ENCODE measurements around the gene FAM236A.
"Not testable (repeated sequence)": the region's sequence is repeated elsewhere in the genome, so short reads cannot be mapped to it uniquely, and the experiment has no call there.

Gene FAM236A

DNA sequence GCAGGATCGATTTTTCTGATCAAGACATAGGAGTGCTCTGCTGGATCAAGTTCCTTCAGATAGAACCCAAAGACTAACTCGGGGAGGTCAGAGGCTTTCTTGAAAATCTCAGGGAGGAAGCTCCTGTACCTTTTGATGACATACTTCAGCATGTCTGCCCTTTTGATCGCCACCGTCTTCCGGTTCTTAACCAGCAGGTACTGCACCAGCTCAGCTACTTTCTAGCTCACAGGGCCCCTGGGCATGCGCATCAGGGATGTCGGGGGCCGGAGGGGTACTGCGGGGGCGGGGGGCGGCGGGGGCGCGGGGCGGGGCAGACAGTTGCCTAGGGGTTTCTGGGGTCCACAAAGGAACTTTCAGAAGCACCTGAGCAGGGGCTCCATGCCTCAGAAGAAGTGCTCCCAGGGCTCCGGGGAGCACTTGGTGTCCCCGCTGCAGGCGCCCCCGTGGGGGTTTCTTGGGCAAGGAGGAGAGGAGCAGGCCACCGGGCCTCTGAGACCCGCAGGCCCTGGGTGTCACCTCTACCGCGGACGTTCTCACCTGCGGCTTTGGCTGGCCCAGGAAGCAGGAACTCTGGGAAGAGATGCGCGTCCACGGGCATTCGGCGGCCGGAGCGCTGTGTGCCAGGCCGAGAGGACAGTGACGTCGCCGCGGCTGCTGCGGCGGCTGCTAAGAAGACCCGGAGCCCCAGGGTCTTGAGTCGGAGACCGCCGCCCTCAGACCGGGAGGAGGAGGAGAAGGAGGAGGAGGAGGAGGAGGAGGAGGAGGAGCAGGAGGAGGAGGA lies 5.2 kb downstream of the FAM236A start:
- not testable (repeated sequence) for H3K4me2 ChIP-seq (ENCODE audit: insufficient read depth, low read length, poor library complexity, severe bottlenecking); DNase-seq (ENCODE audit: low spot score); H3K4me1 ChIP-seq (ENCODE audit: control insufficient read depth in 2 of 2, insufficient read depth in 1 of 2, low read depth in 1 of 2, low read length in 2 of 2); H2BK120ac ChIP-seq (ENCODE audit: low read depth, low read length); H4K8ac ChIP-seq (ENCODE audit: low read depth, low read length); H4K91ac ChIP-seq (ENCODE audit: low read depth, low read length, poor library complexity); H3K18ac ChIP-seq (ENCODE audit: low read length); H2AFZ ChIP-seq (ENCODE audit: low read length); H3K4me3 ChIP-seq (ENCODE audit: low read length in 2 of 2); H2BK12ac ChIP-seq (ENCODE audit: low read length); H3K27me3 ChIP-seq (ENCODE audit: control insufficient read depth in 3 of 3, insufficient read depth in 3 of 3, low read depth in 1 of 3, low read length in 3 of 3); H2BK5ac ChIP-seq (ENCODE audit: low read length); H3K4ac ChIP-seq (ENCODE audit: low read length); H3K9ac ChIP-seq (ENCODE audit: low read depth, low read length, poor library complexity); H3K23ac ChIP-seq (ENCODE audit: low read depth, low read length, poor library complexity); H3K9me3 ChIP-seq (replicated peaks in 1 of 2; ENCODE audit: control insufficient read depth in 2 of 2, insufficient read depth in 1 of 2, low read depth in 1 of 2, low read length in 2 of 2); H3K27ac ChIP-seq (replicated peaks; ENCODE audit: low read length); H2AK5ac ChIP-seq (ENCODE audit: low read depth, low read length); H3K14ac ChIP-seq (ENCODE audit: low read length); H3K36me3 ChIP-seq (replicated peaks in 1 of 2; ENCODE audit: control insufficient read depth in 2 of 2, insufficient read depth in 2 of 2, low read length in 2 of 2); H3K79me1 ChIP-seq (ENCODE audit: low read depth, low read length); H2BK15ac ChIP-seq (ENCODE audit: low read length)
- WGBS, 2 donors (ENCODE audit: extremely low coverage in 2 of 2, insufficient read length in 2 of 2, insufficient replicate concordance in 1 of 2): no CpG with 5 or more reads among the region's 44 CpGs

DNA sequence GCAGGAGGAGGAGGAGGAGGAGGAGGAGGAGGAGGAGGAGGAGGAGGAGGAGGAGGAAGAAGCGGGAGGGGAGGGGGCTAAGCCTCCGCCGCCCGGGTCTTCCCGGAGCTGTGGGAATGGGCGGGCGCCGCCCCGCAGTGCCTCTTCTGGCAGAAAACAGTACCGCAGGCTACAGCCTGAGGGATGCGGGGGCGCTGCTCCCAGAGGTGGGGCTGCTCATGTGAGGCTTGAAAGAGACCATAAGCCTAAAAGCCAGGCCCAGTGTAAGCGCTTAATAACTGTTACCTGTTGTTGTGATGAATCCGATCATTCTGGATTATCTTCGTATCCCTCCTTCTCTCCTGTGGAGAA lies 5.8 kb downstream of the FAM236A start, which contains the start of gene DMRTC1:
Gene DMRTC1 (minus strand): TSS at position 19 of the 351 bp plus-strand sequence. CDS start 68,143 bp downstream, outside the sequence.
- H2BK15ac ChIP-seq (ENCODE audit: low read length); H4K91ac ChIP-seq (ENCODE audit: low read depth, low read length, poor library complexity); H2AFZ ChIP-seq (ENCODE audit: low read length); H2BK120ac ChIP-seq (ENCODE audit: low read depth, low read length); DNase-seq (ENCODE audit: low spot score); H3K23ac ChIP-seq (ENCODE audit: low read depth, low read length, poor library complexity); H3K27ac ChIP-seq (replicated peaks; ENCODE audit: low read length); H3K14ac ChIP-seq (ENCODE audit: low read length); H2AK5ac ChIP-seq (ENCODE audit: low read depth, low read length); H2BK12ac ChIP-seq (ENCODE audit: low read length); H3K27me3 ChIP-seq (ENCODE audit: control insufficient read depth in 3 of 3, insufficient read depth in 3 of 3, low read depth in 1 of 3, low read length in 3 of 3); H4K8ac ChIP-seq (ENCODE audit: low read depth, low read length); H3K4me1 ChIP-seq (ENCODE audit: control insufficient read depth in 2 of 2, insufficient read depth in 1 of 2, low read depth in 1 of 2, low read length in 2 of 2); H3K9me3 ChIP-seq (replicated peaks in 1 of 2; ENCODE audit: control insufficient read depth in 2 of 2, insufficient read depth in 1 of 2, low read depth in 1 of 2, low read length in 2 of 2); H3K9ac ChIP-seq (ENCODE audit: low read depth, low read length, poor library complexity); H3K4ac ChIP-seq (ENCODE audit: low read length); H2BK5ac ChIP-seq (ENCODE audit: low read length); H3K4me2 ChIP-seq (ENCODE audit: insufficient read depth, low read length, poor library complexity, severe bottlenecking); H3K18ac ChIP-seq (ENCODE audit: low read length); H3K4me3 ChIP-seq (ENCODE audit: low read length in 2 of 2); H3K36me3 ChIP-seq (replicated peaks in 1 of 2; ENCODE audit: control insufficient read depth in 2 of 2, insufficient read depth in 2 of 2, low read length in 2 of 2); H3K79me1 ChIP-seq (ENCODE audit: low read depth, low read length): not testable (repeated sequence)
- no CpG with 5 or more reads among the region's 15 CpGs for WGBS, 2 donors (ENCODE audit: extremely low coverage in 2 of 2, insufficient read length in 2 of 2, insufficient replicate concordance in 1 of 2)

DNA sequence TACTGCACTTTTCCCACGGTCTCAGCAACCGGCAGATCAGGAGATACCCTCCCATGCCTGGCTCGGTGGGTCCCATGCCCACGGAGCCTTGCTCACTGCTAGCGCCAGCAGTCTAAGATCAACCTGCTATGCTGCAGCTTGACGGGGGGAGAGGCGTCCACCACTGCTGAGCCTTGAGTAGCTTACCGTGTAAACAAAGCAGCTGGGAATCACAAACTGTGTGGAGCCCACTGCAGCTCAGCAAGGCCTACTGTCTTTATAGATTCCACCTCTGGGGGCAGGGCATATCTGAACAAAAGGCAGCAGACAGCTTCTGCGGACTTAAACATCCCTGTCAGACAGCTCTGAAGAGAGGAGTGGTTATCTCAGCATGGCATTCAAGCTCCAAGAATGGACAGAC lies 22.0 kb downstream of the FAM236A start:
- no CpG with 5 or more reads among the region's 9 CpGs for WGBS, 2 donors (ENCODE audit: extremely low coverage in 2 of 2, insufficient read length in 2 of 2, insufficient replicate concordance in 1 of 2)

DNA sequence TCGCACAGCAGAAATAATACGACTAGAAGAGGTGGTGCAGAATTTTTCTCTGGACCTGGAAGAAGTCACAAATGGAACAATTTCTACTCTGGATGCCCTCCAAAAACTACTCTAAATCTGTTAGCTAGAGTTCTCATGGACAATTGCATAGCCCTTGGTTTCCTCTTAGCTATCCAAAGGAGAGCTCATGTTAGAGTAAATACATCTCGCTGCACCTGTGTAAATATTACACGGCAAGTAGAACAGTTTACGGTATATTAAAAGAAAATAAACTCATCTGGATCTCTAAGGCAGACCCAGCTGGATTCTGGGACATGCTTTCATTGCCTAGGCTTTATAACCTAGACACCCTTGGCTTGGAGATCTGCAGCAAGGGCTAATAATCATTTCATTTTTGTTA lies 33.9 kb downstream of the FAM236A start:
- not testable (repeated sequence) for H3K79me1 ChIP-seq (ENCODE audit: low read depth, low read length); H3K9me3 ChIP-seq (replicated peaks in 1 of 2; ENCODE audit: control insufficient read depth in 2 of 2, insufficient read depth in 1 of 2, low read depth in 1 of 2, low read length in 2 of 2); H3K27me3 ChIP-seq (ENCODE audit: control insufficient read depth in 3 of 3, insufficient read depth in 3 of 3, low read depth in 1 of 3, low read length in 3 of 3); H2BK12ac ChIP-seq (ENCODE audit: low read length); H3K9ac ChIP-seq (ENCODE audit: low read depth, low read length, poor library complexity); H4K91ac ChIP-seq (ENCODE audit: low read depth, low read length, poor library complexity); H3K14ac ChIP-seq (ENCODE audit: low read length); H3K4me2 ChIP-seq (ENCODE audit: insufficient read depth, low read length, poor library complexity, severe bottlenecking); H2AFZ ChIP-seq (ENCODE audit: low read length); H2AK5ac ChIP-seq (ENCODE audit: low read depth, low read length); H2BK15ac ChIP-seq (ENCODE audit: low read length); H3K36me3 ChIP-seq (replicated peaks in 1 of 2; ENCODE audit: control insufficient read depth in 2 of 2, insufficient read depth in 2 of 2, low read length in 2 of 2); H3K4me3 ChIP-seq (ENCODE audit: low read length in 2 of 2); DNase-seq (ENCODE audit: low spot score); H3K27ac ChIP-seq (replicated peaks; ENCODE audit: low read length); H2BK120ac ChIP-seq (ENCODE audit: low read depth, low read length); H2BK5ac ChIP-seq (ENCODE audit: low read length); H3K18ac ChIP-seq (ENCODE audit: low read length); H3K4ac ChIP-seq (ENCODE audit: low read length); H3K4me1 ChIP-seq (ENCODE audit: control insufficient read depth in 2 of 2, insufficient read depth in 1 of 2, low read depth in 1 of 2, low read length in 2 of 2); H4K8ac ChIP-seq (ENCODE audit: low read depth, low read length); H3K23ac ChIP-seq (ENCODE audit: low read depth, low read length, poor library complexity)
- no CpG with 5 or more reads among the region's 5 CpGs for WGBS, 2 donors (ENCODE audit: extremely low coverage in 2 of 2, insufficient read length in 2 of 2, insufficient replicate concordance in 1 of 2)

More for the DNA sequence above, 22.0 kb downstream of the FAM236A start:
- H4K8ac ChIP-seq (ENCODE audit: low read depth, low read length); H3K4me2 ChIP-seq (ENCODE audit: insufficient read depth, low read length, poor library complexity, severe bottlenecking); DNase-seq (ENCODE audit: low spot score); H3K18ac ChIP-seq (ENCODE audit: low read length); H3K9ac ChIP-seq (ENCODE audit: low read depth, low read length, poor library complexity); H3K4me1 ChIP-seq (ENCODE audit: control insufficient read depth in 2 of 2, insufficient read depth in 1 of 2, low read depth in 1 of 2, low read length in 2 of 2); H3K4me3 ChIP-seq (ENCODE audit: low read length in 2 of 2); H3K79me1 ChIP-seq (ENCODE audit: low read depth, low read length); H2BK15ac ChIP-seq (ENCODE audit: low read length); H2AFZ ChIP-seq (ENCODE audit: low read length); H2BK5ac ChIP-seq (ENCODE audit: low read length); H3K27ac ChIP-seq (replicated peaks; ENCODE audit: low read length); H3K9me3 ChIP-seq (replicated peaks in 1 of 2; ENCODE audit: control insufficient read depth in 2 of 2, insufficient read depth in 1 of 2, low read depth in 1 of 2, low read length in 2 of 2); H2BK120ac ChIP-seq (ENCODE audit: low read depth, low read length); H3K23ac ChIP-seq (ENCODE audit: low read depth, low read length, poor library complexity); H3K4ac ChIP-seq (ENCODE audit: low read length); H2AK5ac ChIP-seq (ENCODE audit: low read depth, low read length); H3K27me3 ChIP-seq (ENCODE audit: control insufficient read depth in 3 of 3, insufficient read depth in 3 of 3, low read depth in 1 of 3, low read length in 3 of 3); H2BK12ac ChIP-seq (ENCODE audit: low read length); H3K14ac ChIP-seq (ENCODE audit: low read length); H3K36me3 ChIP-seq (replicated peaks in 1 of 2; ENCODE audit: control insufficient read depth in 2 of 2, insufficient read depth in 2 of 2, low read length in 2 of 2); H4K91ac ChIP-seq (ENCODE audit: low read depth, low read length, poor library complexity): not testable (repeated sequence)

All from neuronal stem cell (in vitro differentiated cells).